ENCODE data around the gene FTSJ1. TPM values are rescaled to one million over a fixed set of nuclear protein-coding genes. Genes with fewer than 3 reads are reported as not detected.

Gene FTSJ1
- total and polyA plus RNA-seq, 7 donors = 14.5 to 48.4 (median 26.7) TPM

- TF ChIP-seq CTCF (IDR thresholded peaks at IDR 0.05) = no peak
- no peaks in the 10 kb centered on the region for H3K27me3 ChIP-seq (ENCODE audit: insufficient read depth in 3 of 3, low read length in 2 of 3)
- no peaks in the 10 kb centered on the region for H3K9me3 ChIP-seq
- ATAC-seq (no peak), DNase-seq (no peak)
- 0 to 27% (median 3%) methylated on average over 5 of the region's 5 CpGs for whole genome bisulfite sequencing, 3 donors
- no peaks in the 10 kb centered on the region for H3K36me3 ChIP-seq (ENCODE audit: insufficient read depth in 1 of 2, low read depth in 1 of 2)
- intact Hi-C loops (cut with DNase I) = loop anchor here in 1 of 2 donors (10.0 kb wide), 1 partner anchor 400 kb away; the partner anchor contains the start of gene ZNF630
- H3K4me1 ChIP-seq = no peaks in the 10 kb centered on the region
- H3K27ac ChIP-seq = peak overlapping the region; percentile 72
- H3K4me3 ChIP-seq = peak overlapping the region; percentile 70
Measured at GRCh38 chrX:48475296-48475695, 703 bp upstream of the FTSJ1 start.

GRCh38 chrX:48476919-48477318 lies 920 bp downstream of the FTSJ1 start:
- Histone ChIP-seq H3K27ac (peak overlapping the region; percentile 72), H3K4me3 (peak overlapping the region; percentile 70), H3K9me3 (no peaks in the 10 kb centered on the region), H3K4me1 (no peaks in the 10 kb centered on the region), H3K36me3 (ENCODE audit: insufficient read depth in 1 of 2, low read depth in 1 of 2) (peaks cover 0 to 9% of the 10 kb centered on the region in 2 donors), H3K27me3 (ENCODE audit: insufficient read depth in 3 of 3, low read length in 2 of 3) (no peaks in the 10 kb centered on the region)
- 61 to 83% (median 68%) methylated on average over 4 of the region's 4 CpGs for whole genome bisulfite sequencing, 3 donors
- TF ChIP-seq CTCF (IDR thresholded peaks at IDR 0.05) = no peak
- DNase-seq (no peak), ATAC-seq (no peak)
- intact Hi-C loops (cut with DNase I) = loop anchor here in 1 of 2 donors (10.0 kb wide), 1 partner anchor 402 kb away; the partner anchor contains the start of gene ZNF630

DNA sequence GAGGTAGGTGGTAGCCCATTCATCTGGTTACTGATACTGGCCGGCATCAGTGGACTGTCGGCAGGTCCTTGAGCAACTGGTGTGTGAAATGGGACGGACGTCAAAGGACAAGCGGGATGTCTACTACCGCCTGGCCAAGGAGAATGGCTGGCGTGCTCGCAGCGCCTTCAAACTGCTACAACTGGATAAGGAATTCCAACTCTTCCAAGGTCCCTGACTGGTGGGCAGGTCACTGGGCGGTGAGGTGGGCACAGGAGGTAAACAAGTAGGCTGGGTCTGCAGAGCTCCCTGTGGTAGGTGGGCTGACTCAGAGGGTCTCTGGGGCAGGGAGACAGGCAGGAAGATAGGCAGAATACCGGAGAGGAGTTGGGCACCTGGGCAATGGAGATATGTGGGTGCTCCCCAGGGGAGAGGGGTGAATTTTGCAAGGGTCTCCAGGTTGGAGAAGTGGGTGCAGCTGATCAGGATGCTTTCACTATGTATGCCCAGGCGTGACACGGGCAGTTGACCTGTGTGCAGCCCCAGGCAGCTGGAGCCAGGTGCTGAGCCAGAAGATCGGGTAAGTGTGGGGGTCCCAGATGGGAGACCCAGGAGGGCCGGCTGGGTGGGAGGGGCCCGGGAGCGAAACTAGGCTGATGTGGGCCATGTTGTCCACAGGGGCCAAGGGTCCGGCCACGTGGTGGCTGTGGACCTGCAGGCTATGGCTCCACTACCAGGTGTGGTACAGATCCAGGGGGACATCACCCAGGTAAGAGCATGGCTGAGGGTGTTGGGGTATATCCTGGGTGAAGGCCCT lies 2.2 kb downstream of the FTSJ1 start:
- H3K27me3 ChIP-seq (ENCODE audit: insufficient read depth in 3 of 3, low read length in 2 of 3) = no peaks in the 10 kb centered on the region
- no peaks in the 10 kb centered on the region for H3K4me1 ChIP-seq
- 90 to 95% (median 92%) methylated on average over 16 to 19 of the region's 19 CpGs for WGBS, 3 donors
- H3K36me3 ChIP-seq (ENCODE audit: insufficient read depth in 1 of 2, low read depth in 1 of 2) = peaks cover 0 to 21% of the 10 kb centered on the region in 2 donors
- H3K4me3 ChIP-seq = no peak overlapping the region
- no peak overlapping the region for H3K27ac ChIP-seq
- no peaks in the 10 kb centered on the region for H3K9me3 ChIP-seq
- DNase-seq (no peak), ATAC-seq (no peak)
- TF ChIP-seq CTCF (IDR thresholded peaks at IDR 0.05) = no peak
- intact Hi-C loops (cut with DNase I) = loop anchor here in 1 of 2 donors (10.0 kb wide), 1 partner anchor 403 kb away; the partner anchor contains the start of gene ZNF630

DNA sequence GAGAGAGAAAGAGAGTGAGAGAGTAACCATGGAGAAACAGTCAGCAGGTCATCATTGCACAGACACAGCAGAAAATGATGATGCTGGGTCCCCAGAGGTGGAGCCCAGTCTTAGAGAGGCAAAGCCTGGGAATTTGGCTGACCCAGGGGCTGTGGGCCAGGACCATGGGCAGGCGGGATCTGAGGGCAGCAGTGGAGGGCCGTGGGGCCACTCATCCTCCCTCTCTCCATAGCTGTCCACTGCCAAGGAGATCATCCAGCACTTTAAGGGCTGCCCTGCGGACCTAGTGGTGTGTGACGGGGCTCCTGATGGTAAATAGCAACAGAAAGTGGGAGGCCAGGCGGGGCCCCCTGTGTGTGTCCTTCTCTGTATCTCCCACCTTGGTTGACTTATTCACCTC lies 2.8 kb downstream of the FTSJ1 start:
- no peaks in the 10 kb centered on the region for H3K9me3 ChIP-seq
- DNase-seq (no peak), ATAC-seq (no peak)
- intact Hi-C loops (cut with DNase I) = loop anchor here in 1 of 2 donors (10.0 kb wide), 1 partner anchor 404 kb away; the partner anchor contains the start of gene ZNF630
- WGBS, 3 donors = 69 to 83% (median 83%) methylated on average over 4 to 5 of the region's 5 CpGs
- no peaks in the 10 kb centered on the region for H3K4me1 ChIP-seq
- H3K27me3 ChIP-seq (ENCODE audit: insufficient read depth in 3 of 3, low read length in 2 of 3) = no peaks in the 10 kb centered on the region
- H3K27ac ChIP-seq = no peak overlapping the region
- peaks cover 0 to 28% of the 10 kb centered on the region in 2 donors for H3K36me3 ChIP-seq (ENCODE audit: insufficient read depth in 1 of 2, low read depth in 1 of 2)
- TF ChIP-seq CTCF (IDR thresholded peaks at IDR 0.05) = no peak
- no peak overlapping the region for H3K4me3 ChIP-seq
